OCI-LY3 (cell line): Measurements from ENCODE around the gene SMAD6.

ENCODE experiments used
- H2AFZ ChIP-seq: fragments of 200-600, 300-600 bp; shearing (Covaris generic); 2 replicates; pipeline ENCODE4 v1.6.0; 2014; ENCODE audit warnings: antibody characterized with exemption, low read depth, low read length
- H3K27ac ChIP-seq: fragments of 200-600, 300-600 bp; sonication (generic); 2 replicates; pipeline ENCODE4 v1.5.1; 2014; ENCODE audit warnings: mild to moderate bottlenecking, low read length, moderate library complexity, mixed read lengths
- H3K27me3 ChIP-seq: fragments of 200-600, 300-600 bp; sonication (generic); 2 replicates; pipeline ENCODE4 v1.6.1; 2014; ENCODE audit warnings: low read depth, low read length, mixed read lengths
- H3K36me3 ChIP-seq: fragments of 200-600, 300-600 bp; sonication (generic); replicated peaks from 2 replicates; pipeline ENCODE3; 2014; ENCODE audit warnings: low read depth, low read length, mixed read lengths
- H3K4me1 ChIP-seq: fragments of 300-600, 200-600 bp; sonication (generic); 2 replicates; pipeline ENCODE4 v1.6.1; 2014; ENCODE audit warnings: low read length, mixed read lengths
- H3K4me2 ChIP-seq: fragments of 200-600, 300-600 bp; sonication (generic); 2 replicates; pipeline ENCODE4 v1.6.1; 2014; ENCODE audit warnings: low read length, mixed read lengths
- H3K4me3 ChIP-seq: fragments of 300-600, 200-600 bp; sonication (generic); 2 replicates; pipeline ENCODE4 v1.5.1; 2014; ENCODE audit warnings: antibody characterized with exemption, mild to moderate bottlenecking, low read length, moderate library complexity
- H3K79me2 ChIP-seq: fragments of 300-600, 200-600 bp; shearing (Covaris generic); 2 replicates; pipeline ENCODE4 v1.6.1; 2014; ENCODE audit warnings: mild to moderate bottlenecking, low read length, mixed read lengths
- H3K9ac ChIP-seq: fragments of 300-600, 200-600 bp; shearing (Covaris generic); 2 replicates; pipeline ENCODE4 v1.6.0; 2014; ENCODE audit warnings: mild to moderate bottlenecking, low read length, moderate library complexity
- H3K9me3 ChIP-seq: fragments of 200-600, 300-600 bp; shearing (Covaris generic); 2 replicates; pipeline ENCODE4 v1.6.1; 2014; ENCODE audit warnings: low read length, mixed read lengths; ENCODE audit not compliant: insufficient read depth
- H4K20me1 ChIP-seq: fragments of 200-600, 300-600 bp; sonication (generic); 2 replicates; pipeline ENCODE4 v1.6.1; 2016; ENCODE audit warnings: low read length, mixed read lengths; ENCODE audit not compliant: insufficient read depth
- CTCF ChIP-seq: fragments of 200-600, 300-600 bp; sonication (generic); IDR thresholded peaks from 2 replicates; pipeline ENCODE4 v1.5.1; 2014; ENCODE audit warnings: antibody characterized with exemption, low read length, low read depth
- EZH2phosphoT487 ChIP-seq: fragments of 200-600 bp; shearing (Covaris generic); IDR thresholded peaks from 2 replicates; pipeline ENCODE4 v1.6.1; 2018; ENCODE audit warnings: antibody characterized with exemption, mixed run types, low read depth

Gene SMAD6

GRCh38 chr15:66830358-66830757 is 128.3 kb downstream of the SMAD6 start:
- Histone ChIP-seq H2AFZ (no peak overlapping the region), H3K9ac (no peak overlapping the region), H3K4me2 (no peak overlapping the region), H4K20me1 (no peaks in the 10 kb centered on the region), H3K79me2 (no peaks in the 10 kb centered on the region), H3K4me1 (peaks cover 8% of the 10 kb centered on the region), H3K27me3 (no peaks in the 10 kb centered on the region), H3K9me3 (no peaks in the 10 kb centered on the region), H3K36me3 (no peaks in the 10 kb centered on the region), H3K27ac (no peak overlapping the region), H3K4me3 (no peak overlapping the region)
- TF ChIP-seq EZH2phosphoT487, result no peak
- no peak for TF ChIP-seq CTCF

DNA sequence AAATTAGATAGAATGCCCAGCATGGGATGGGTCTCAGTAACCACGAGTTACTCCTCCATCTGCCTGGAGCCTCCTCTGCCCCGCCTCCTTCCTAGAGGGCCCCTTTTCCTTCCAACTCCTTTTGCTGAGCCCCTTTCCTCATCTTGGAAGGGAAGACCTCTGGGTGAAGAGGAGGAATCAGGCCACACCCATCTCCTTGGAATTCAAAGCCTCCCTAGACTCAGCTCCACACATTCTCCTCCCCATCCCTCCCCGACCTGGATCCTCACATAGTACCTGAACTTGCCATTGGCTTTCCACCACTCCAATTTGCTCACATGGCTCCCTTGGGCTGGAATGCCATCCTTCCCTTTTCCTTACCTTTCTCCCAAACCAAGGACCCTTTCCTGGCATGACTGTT is 128.8 kb downstream of the SMAD6 start:
- no peaks in the 10 kb centered on the region for H3K27me3 ChIP-seq
- H3K4me2 ChIP-seq, result no peak overlapping the region
- H3K4me3 ChIP-seq, result no peak overlapping the region
- H3K9ac ChIP-seq, result no peak overlapping the region
- H2AFZ ChIP-seq, result no peak overlapping the region
- no peaks in the 10 kb centered on the region for H4K20me1 ChIP-seq
- H3K36me3 ChIP-seq, result no peaks in the 10 kb centered on the region
- H3K79me2 ChIP-seq, result no peaks in the 10 kb centered on the region
- no peaks in the 10 kb centered on the region for H3K9me3 ChIP-seq
- no peak for TF ChIP-seq CTCF
- TF ChIP-seq EZH2phosphoT487, result no peak
- H3K4me1 ChIP-seq, result peaks cover 8% of the 10 kb centered on the region
- H3K27ac ChIP-seq, result no peak overlapping the region

DNA sequence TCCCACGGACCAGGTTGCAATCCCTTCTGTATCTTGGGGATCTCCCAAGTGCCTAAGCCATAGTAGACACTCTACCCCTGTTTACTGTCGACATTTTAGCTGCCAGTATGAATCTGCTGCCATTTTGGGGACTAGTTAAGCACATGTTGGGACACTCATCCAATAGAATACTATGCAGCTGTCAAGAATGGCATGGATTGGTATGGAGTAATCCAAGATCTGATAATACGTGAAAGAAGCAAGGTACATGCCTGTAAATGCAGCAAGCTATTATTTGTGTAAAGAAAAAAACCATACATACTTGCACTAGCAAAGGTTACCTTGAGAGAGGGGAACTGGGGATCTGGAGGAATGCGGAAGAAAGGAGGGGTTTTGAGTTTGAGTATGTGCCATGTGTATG is 129.3 kb downstream of the SMAD6 start:
- Histone ChIP-seq H3K79me2 (no peaks in the 10 kb centered on the region), H3K9me3 (no peaks in the 10 kb centered on the region), H3K27ac (no peak overlapping the region), H3K36me3 (no peaks in the 10 kb centered on the region), H3K4me2 (no peak overlapping the region), H3K9ac (no peak overlapping the region), H3K4me1 (peaks cover 8% of the 10 kb centered on the region), H4K20me1 (no peaks in the 10 kb centered on the region), H3K4me3 (no peak overlapping the region), H2AFZ (no peak overlapping the region), H3K27me3 (no peaks in the 10 kb centered on the region)
- no peak for TF ChIP-seq EZH2phosphoT487
- TF ChIP-seq CTCF, result no peak

DNA sequence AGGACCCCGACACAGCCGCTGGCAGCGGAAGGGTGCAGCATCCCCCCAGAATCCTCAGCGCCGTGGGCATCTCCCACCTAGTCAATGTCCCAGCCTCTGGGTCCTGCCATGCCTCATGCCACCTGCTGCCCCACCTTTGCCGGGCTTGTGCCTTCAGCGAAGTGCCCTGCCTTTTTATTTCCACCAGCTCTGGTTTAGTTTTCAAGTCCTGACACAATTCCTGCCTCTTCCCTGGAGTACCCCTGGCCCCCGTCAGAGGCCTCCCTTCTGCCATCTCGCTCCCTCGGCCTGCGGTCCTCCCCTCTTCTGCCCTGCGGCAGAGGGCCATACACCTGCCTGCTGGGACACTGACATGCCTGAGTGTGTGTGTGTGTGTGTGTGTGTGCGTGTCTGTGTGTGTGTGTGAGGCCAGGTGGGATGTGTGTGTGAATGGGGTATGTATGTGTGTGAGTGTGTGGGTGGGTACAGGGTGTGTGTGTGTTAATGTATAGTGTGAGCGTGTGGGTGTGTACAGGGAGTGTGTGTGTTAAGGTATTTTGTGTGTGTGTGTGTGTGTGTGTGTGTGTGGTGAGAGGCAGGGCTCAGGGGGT is 129.9 kb downstream of the SMAD6 start:
- H4K20me1 ChIP-seq, result no peaks in the 10 kb centered on the region
- H3K79me2 ChIP-seq, result no peaks in the 10 kb centered on the region
- H3K27me3 ChIP-seq, result no peaks in the 10 kb centered on the region
- no peak overlapping the region for H3K27ac ChIP-seq
- no peak overlapping the region for H2AFZ ChIP-seq
- H3K9ac ChIP-seq, result no peak overlapping the region
- H3K4me3 ChIP-seq, result no peak overlapping the region
- no peaks in the 10 kb centered on the region for H3K36me3 ChIP-seq
- peaks cover 8% of the 10 kb centered on the region for H3K4me1 ChIP-seq
- no peaks in the 10 kb centered on the region for H3K9me3 ChIP-seq
- no peak overlapping the region for H3K4me2 ChIP-seq
- TF ChIP-seq EZH2phosphoT487 (no peak), CTCF (no peak)
